SK-N-SH treated with all-trans-retinoic acid at 6 μM for 48 hours (cell line): Measurements from ENCODE around the gene PRKAG2.

Source experiments
- ATAC-seq: fragments of 200-7000 bp; cut with Tn5 transposase; 3 replicates; pipeline ENCODE4 v1.9.1; 2020; ENCODE audit warnings: mild to moderate bottlenecking, moderate library complexity
- ARNTL ChIP-seq: fragments of 450-650 bp; formaldehyde crosslinking; IDR thresholded peaks from 2 replicates; pipeline ENCODE4 v1.5.0; 2020; ENCODE audit warnings: low read depth, mild to moderate bottlenecking, moderate library complexity, borderline replicate concordance
- BACH2 ChIP-seq: fragments of 250-450 bp; sonication (Bioruptor Pico); IDR thresholded peaks from 2 replicates; pipeline ENCODE4 v1.9.0; 2021; ENCODE audit warnings: mild to moderate bottlenecking, borderline replicate concordance
- CREB5 ChIP-seq: fragments of 250-450 bp; sonication (Bioruptor Pico); IDR thresholded peaks from 2 replicates; pipeline ENCODE4 v1.5.1; 2020; ENCODE audit warnings: low read depth, mild to moderate bottlenecking, moderate library complexity
- CSDC2 ChIP-seq: fragments of 250-450 bp; sonication (Bioruptor Pico); IDR thresholded peaks from 2 replicates; pipeline ENCODE4 v1.5.0; 2020; ENCODE audit warnings: mild to moderate bottlenecking, moderate library complexity
- CSRNP3 ChIP-seq: fragments of 250-450 bp; sonication (Bioruptor Pico); IDR thresholded peaks from 2 replicates; pipeline ENCODE4 v1.5.1; 2021; ENCODE audit warnings: mild to moderate bottlenecking, moderate library complexity
- ESRRG ChIP-seq: fragments of 250-450 bp; sonication (Bioruptor Pico); IDR thresholded peaks from 2 replicates; pipeline ENCODE4 v1.6.1; 2021; ENCODE audit warnings: mild to moderate bottlenecking
- ISL1 ChIP-seq: fragments of 250-450 bp; sonication (Bioruptor Pico); IDR thresholded peaks from 2 replicates; pipeline ENCODE4 v2.1.2; 2022; ENCODE audit warnings: mild to moderate bottlenecking, moderate library complexity
- OSR1 ChIP-seq: fragments of 250-450 bp; sonication (Bioruptor Pico); IDR thresholded peaks from 2 replicates; pipeline ENCODE4 v1.8.0; 2022; ENCODE audit warnings: moderate library complexity, mild to moderate bottlenecking, inconsistent platforms
- POU6F1 ChIP-seq: fragments of 250-450 bp; sonication (Bioruptor Pico); IDR thresholded peaks from 2 replicates; pipeline ENCODE4 v1.8.0; 2021; ENCODE audit warnings: low read depth, mild to moderate bottlenecking, moderate library complexity, borderline replicate concordance
- PPARA ChIP-seq: fragments of 250-450 bp; sonication (Bioruptor Pico); IDR thresholded peaks from 2 replicates; pipeline ENCODE4 v1.5.0; 2020; ENCODE audit warnings: mild to moderate bottlenecking, borderline replicate concordance
- RARB ChIP-seq: fragments of 250-450 bp; sonication (Bioruptor Pico); IDR thresholded peaks from 2 replicates; pipeline ENCODE4 v1.8.0; 2021; ENCODE audit warnings: mild to moderate bottlenecking, moderate library complexity
- SNAI2 ChIP-seq: fragments of 250-450 bp; sonication (Bioruptor Pico); IDR thresholded peaks from 2 replicates; pipeline ENCODE4 v1.5.0; 2020; ENCODE audit warnings: mild to moderate bottlenecking, moderate library complexity
- TOX ChIP-seq: fragments of 250-450 bp; sonication (Bioruptor Pico); IDR thresholded peaks from 2 replicates; pipeline ENCODE4 v1.8.0; 2021; ENCODE audit warnings: mild to moderate bottlenecking, moderate library complexity, borderline replicate concordance
- ZC3H10 ChIP-seq: fragments of 250-450 bp; sonication (Bioruptor Pico); IDR thresholded peaks from 2 replicates; pipeline ENCODE4 v1.5.1; 2021; ENCODE audit warnings: mild to moderate bottlenecking, moderate library complexity
- ZFP3 ChIP-seq: fragments of 250-450 bp; sonication (Bioruptor Pico); IDR thresholded peaks from 2 replicates; pipeline ENCODE4 v1.5.0; 2020; ENCODE audit warnings: mild to moderate bottlenecking, moderate library complexity
- ZFP30 ChIP-seq: fragments of 450-650 bp; formaldehyde crosslinking; IDR thresholded peaks from 2 replicates; pipeline ENCODE4 v1.5.0; 2022; ENCODE audit warnings: mild to moderate bottlenecking, moderate library complexity
- ZNF565 ChIP-seq: fragments of 450-650 bp; formaldehyde crosslinking; conservative IDR thresholded peaks from 2 replicates; pipeline ENCODE4 v1.5.0; 2020; ENCODE audit warnings: low read depth, mild to moderate bottlenecking, moderate library complexity
- ZNF70 ChIP-seq: fragments of 450-650 bp; formaldehyde crosslinking; IDR thresholded peaks from 2 replicates; pipeline ENCODE4 v1.5.0; 2020; ENCODE audit warnings: mild to moderate bottlenecking, moderate library complexity
- ZNF8 ChIP-seq: fragments of 450-650 bp; formaldehyde crosslinking; IDR thresholded peaks from 2 replicates; pipeline ENCODE4 v1.5.0; 2020; ENCODE audit warnings: mild to moderate bottlenecking, moderate library complexity
- TF ChIP-seq, protein P1 (sequence below): fragments of 250-450 bp; sonication (Bioruptor Pico); IDR thresholded peaks from 2 replicates; pipeline ENCODE4 v1.8.0; 2020; ENCODE audit warnings: mild to moderate bottlenecking, moderate library complexity, borderline replicate concordance
- TF ChIP-seq, protein P2 (sequence below): fragments of 250-450 bp; sonication (Bioruptor Pico); IDR thresholded peaks from 2 replicates; pipeline ENCODE4 v1.5.0; 2020; ENCODE audit warnings: mild to moderate bottlenecking, moderate library complexity

Gene PRKAG2

GRCh38 chr7:151821806-151822540, 54.9 kb downstream of the PRKAG2 start:
- TF ChIP-seq CREB5 (CRISPR knock-in tag) (no peak), ZC3H10 (CRISPR knock-in tag) (no peak), ZNF70 (CRISPR knock-in tag) (no peak), CSRNP3 (CRISPR knock-in tag) (no peak), ZNF565 (CRISPR knock-in tag) (no peak), SNAI2 (CRISPR knock-in tag) (no peak), ZFP3 (CRISPR knock-in tag) (no peak), ARNTL (CRISPR knock-in tag) (no peak), RARB (CRISPR knock-in tag) (no peak), ISL1 (CRISPR knock-in tag) (no peak), OSR1 (CRISPR knock-in tag) (no peak), TOX (no peak), CSDC2 (CRISPR knock-in tag) (no peak), PPARA (CRISPR knock-in tag) (no peak), ZFP30 (CRISPR knock-in tag) (no peak), ZNF8 (CRISPR knock-in tag) (no peak)
- TF ChIP-seq, protein P1, sequence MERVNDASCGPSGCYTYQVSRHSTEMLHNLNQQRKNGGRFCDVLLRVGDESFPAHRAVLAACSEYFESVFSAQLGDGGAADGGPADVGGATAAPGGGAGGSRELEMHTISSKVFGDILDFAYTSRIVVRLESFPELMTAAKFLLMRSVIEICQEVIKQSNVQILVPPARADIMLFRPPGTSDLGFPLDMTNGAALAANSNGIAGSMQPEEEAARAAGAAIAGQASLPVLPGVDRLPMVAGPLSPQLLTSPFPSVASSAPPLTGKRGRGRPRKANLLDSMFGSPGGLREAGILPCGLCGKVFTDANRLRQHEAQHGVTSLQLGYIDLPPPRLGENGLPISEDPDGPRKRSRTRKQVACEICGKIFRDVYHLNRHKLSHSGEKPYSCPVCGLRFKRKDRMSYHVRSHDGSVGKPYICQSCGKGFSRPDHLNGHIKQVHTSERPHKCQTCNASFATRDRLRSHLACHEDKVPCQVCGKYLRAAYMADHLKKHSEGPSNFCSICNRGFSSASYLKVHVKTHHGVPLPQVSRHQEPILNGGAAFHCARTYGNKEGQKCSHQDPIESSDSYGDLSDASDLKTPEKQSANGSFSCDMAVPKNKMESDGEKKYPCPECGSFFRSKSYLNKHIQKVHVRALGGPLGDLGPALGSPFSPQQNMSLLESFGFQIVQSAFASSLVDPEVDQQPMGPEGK (CRISPR knock-in tag) = no peak
- TF ChIP-seq, protein P2, sequence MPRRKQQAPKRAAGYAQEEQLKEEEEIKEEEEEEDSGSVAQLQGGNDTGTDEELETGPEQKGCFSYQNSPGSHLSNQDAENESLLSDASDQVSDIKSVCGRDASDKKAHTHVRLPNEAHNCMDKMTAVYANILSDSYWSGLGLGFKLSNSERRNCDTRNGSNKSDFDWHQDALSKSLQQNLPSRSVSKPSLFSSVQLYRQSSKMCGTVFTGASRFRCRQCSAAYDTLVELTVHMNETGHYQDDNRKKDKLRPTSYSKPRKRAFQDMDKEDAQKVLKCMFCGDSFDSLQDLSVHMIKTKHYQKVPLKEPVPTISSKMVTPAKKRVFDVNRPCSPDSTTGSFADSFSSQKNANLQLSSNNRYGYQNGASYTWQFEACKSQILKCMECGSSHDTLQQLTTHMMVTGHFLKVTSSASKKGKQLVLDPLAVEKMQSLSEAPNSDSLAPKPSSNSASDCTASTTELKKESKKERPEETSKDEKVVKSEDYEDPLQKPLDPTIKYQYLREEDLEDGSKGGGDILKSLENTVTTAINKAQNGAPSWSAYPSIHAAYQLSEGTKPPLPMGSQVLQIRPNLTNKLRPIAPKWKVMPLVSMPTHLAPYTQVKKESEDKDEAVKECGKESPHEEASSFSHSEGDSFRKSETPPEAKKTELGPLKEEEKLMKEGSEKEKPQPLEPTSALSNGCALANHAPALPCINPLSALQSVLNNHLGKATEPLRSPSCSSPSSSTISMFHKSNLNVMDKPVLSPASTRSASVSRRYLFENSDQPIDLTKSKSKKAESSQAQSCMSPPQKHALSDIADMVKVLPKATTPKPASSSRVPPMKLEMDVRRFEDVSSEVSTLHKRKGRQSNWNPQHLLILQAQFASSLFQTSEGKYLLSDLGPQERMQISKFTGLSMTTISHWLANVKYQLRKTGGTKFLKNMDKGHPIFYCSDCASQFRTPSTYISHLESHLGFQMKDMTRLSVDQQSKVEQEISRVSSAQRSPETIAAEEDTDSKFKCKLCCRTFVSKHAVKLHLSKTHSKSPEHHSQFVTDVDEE (CRISPR knock-in tag) = no peak
- ATAC-seq = no peak

GRCh38 chr7:151821226-151821625, 55.7 kb downstream of the PRKAG2 start:
- TF ChIP-seq ZFP30 (CRISPR knock-in tag) (no peak), PPARA (CRISPR knock-in tag) (no peak), TOX (no peak), BACH2 (CRISPR knock-in tag) (no peak), ZNF565 (CRISPR knock-in tag) (no peak), ESRRG (CRISPR knock-in tag) (no peak), CSDC2 (CRISPR knock-in tag) (no peak), POU6F1 (CRISPR knock-in tag) (no peak), ZC3H10 (CRISPR knock-in tag) (no peak), ZFP3 (CRISPR knock-in tag) (no peak), SNAI2 (CRISPR knock-in tag) (no peak)
- TF ChIP-seq, protein P1 (CRISPR knock-in tag) = no peak
- TF ChIP-seq, protein P2 (CRISPR knock-in tag) = no peak
- ATAC-seq = no peak
